ENCODE measurements around the gene ARHGEF19. TPM values are rescaled to one million over a fixed set of nuclear protein-coding genes. Genes with fewer than 3 reads are reported as not detected.

The ARHGEF19 gene
- total and polyA plus RNA-seq, 9 of the 15 experiments (the other 6 are each of a cell fraction or from before 2014, with no cell fraction given), result 0.73 to 21.0 (median 5.2) TPM

DNA sequence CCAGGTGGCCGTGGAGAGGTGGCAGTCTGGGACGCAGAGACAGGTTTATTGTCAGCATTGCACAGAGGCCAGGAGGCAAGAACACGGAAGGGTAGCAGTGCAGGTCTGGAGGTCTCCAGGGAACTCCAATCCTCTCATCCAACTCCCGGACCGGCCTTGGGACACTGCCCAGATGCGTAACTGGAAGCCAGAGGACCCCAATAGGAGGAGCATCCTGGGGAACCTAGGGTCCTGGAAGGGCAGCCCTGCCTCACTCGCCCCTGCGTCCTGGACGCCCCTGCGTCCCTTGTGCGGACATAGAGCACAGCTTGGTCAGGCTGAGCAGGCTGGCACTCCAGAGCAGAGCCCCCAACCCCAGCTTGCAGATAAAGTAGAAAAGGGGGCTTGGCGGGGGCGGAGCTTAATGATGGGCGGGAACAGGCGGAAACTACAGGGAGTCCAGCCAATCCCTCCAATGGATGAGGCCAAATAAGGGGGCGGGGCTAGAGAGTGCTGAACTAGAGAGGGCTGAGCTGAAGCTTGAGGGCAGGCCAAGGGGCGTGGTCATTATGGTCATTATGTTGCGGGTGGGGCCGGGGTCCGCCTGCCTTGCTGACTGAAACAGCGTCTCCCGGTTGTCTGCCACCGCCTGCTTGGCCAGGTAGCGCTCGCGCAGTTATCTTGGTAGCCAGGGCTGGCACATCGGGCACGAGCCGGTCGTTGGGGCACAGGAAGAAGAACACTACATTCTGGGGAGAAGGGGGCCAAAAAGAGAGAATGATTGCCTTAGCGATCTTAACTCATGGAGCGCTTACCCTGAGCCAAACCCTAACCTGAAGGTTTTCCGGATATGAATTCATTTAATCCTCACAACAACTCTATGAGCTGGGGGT, 3.7 kb upstream of the ARHGEF19 start (continued):
- TF ChIP-seq, protein P1, sequence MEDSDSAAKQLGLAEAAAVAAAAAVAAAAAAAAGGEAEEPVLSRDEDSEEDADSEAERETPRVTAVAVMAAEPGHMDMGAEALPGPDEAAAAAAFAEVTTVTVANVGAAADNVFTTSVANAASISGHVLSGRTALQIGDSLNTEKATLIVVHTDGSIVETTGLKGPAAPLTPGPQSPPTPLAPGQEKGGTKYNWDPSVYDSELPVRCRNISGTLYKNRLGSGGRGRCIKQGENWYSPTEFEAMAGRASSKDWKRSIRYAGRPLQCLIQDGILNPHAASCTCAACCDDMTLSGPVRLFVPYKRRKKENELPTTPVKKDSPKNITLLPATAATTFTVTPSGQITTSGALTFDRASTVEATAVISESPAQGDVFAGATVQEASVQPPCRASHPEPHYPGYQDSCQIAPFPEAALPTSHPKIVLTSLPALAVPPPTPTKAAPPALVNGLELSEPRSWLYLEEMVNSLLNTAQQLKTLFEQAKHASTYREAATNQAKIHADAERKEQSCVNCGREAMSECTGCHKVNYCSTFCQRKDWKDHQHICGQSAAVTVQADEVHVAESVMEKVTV (CRISPR knock-in tag; IDR thresholded peaks at IDR 0.05), result no peak
- TF ChIP-seq ZSCAN32 (CRISPR knock-in tag; IDR thresholded peaks at IDR 0.05) (no peak), KLF10 (CRISPR knock-in tag; IDR thresholded peaks at IDR 0.05) (no peak), ZNF780A (CRISPR knock-in tag; IDR thresholded peaks at IDR 0.05) (no peak), HDGF (IDR thresholded peaks at IDR 0.05) (no peak), ZNF232 (CRISPR knock-in tag; IDR thresholded peaks at IDR 0.05) (no peak), ETV1 (tag; conservative IDR thresholded peaks at IDR 0.05; ENCODE audit: low read depth) (no peak), RB1 (IDR thresholded peaks at IDR 0.05; ENCODE audit: low read depth) (peak; percentile 41; the same call in 1 of the 2 replicates), ZNF668 (CRISPR knock-in tag; IDR thresholded peaks at IDR 0.05) (no peak), RBFOX2 (IDR thresholded peaks at IDR 0.05; ENCODE audit: low read depth, low read length) (peak; percentile 50), BCOR (IDR thresholded peaks at IDR 0.05) (0 out of 2 replicates have a peak, but pooled peaks have one; percentile 6), CBX3 (IDR thresholded peaks at IDR 0.05; ENCODE audit: borderline replicate concordance in 1 of 2, low read length in 2 of 2) (no peak), ATF7 (IDR thresholded peaks at IDR 0.05) (peak; percentile 60; the same call in 1 of the 2 replicates), NRF1 (conservative IDR thresholded peaks at IDR 0.05 in 1 of 2, IDR thresholded peaks at IDR 0.05 in 1 of 2) (peak; percentile 52 to 67), KLF6 (CRISPR knock-in tag; IDR thresholded peaks at IDR 0.05; ENCODE audit: borderline replicate concordance) (no peak)
- TF ChIP-seq, protein P2, sequence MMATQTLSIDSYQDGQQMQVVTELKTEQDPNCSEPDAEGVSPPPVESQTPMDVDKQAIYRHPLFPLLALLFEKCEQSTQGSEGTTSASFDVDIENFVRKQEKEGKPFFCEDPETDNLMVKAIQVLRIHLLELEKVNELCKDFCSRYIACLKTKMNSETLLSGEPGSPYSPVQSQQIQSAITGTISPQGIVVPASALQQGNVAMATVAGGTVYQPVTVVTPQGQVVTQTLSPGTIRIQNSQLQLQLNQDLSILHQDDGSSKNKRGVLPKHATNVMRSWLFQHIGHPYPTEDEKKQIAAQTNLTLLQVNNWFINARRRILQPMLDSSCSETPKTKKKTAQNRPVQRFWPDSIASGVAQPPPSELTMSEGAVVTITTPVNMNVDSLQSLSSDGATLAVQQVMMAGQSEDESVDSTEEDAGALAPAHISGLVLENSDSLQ (IDR thresholded peaks at IDR 0.05), result peak; percentile 94
- TF ChIP-seq, protein P3, sequence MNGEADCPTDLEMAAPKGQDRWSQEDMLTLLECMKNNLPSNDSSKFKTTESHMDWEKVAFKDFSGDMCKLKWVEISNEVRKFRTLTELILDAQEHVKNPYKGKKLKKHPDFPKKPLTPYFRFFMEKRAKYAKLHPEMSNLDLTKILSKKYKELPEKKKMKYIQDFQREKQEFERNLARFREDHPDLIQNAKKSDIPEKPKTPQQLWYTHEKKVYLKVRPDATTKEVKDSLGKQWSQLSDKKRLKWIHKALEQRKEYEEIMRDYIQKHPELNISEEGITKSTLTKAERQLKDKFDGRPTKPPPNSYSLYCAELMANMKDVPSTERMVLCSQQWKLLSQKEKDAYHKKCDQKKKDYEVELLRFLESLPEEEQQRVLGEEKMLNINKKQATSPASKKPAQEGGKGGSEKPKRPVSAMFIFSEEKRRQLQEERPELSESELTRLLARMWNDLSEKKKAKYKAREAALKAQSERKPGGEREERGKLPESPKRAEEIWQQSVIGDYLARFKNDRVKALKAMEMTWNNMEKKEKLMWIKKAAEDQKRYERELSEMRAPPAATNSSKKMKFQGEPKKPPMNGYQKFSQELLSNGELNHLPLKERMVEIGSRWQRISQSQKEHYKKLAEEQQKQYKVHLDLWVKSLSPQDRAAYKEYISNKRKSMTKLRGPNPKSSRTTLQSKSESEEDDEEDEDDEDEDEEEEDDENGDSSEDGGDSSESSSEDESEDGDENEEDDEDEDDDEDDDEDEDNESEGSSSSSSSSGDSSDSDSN (IDR thresholded peaks at IDR 0.05; ENCODE audit: borderline replicate concordance in 1 of 2, low read depth in 2 of 2, low read length in 2 of 2), result no peak
- TF ChIP-seq, protein P4, sequence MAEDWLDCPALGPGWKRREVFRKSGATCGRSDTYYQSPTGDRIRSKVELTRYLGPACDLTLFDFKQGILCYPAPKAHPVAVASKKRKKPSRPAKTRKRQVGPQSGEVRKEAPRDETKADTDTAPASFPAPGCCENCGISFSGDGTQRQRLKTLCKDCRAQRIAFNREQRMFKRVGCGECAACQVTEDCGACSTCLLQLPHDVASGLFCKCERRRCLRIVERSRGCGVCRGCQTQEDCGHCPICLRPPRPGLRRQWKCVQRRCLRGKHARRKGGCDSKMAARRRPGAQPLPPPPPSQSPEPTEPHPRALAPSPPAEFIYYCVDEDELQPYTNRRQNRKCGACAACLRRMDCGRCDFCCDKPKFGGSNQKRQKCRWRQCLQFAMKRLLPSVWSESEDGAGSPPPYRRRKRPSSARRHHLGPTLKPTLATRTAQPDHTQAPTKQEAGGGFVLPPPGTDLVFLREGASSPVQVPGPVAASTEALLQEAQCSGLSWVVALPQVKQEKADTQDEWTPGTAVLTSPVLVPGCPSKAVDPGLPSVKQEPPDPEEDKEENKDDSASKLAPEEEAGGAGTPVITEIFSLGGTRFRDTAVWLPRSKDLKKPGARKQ (CRISPR knock-in tag; IDR thresholded peaks at IDR 0.05), result no peak
- TF ChIP-seq, protein P5, sequence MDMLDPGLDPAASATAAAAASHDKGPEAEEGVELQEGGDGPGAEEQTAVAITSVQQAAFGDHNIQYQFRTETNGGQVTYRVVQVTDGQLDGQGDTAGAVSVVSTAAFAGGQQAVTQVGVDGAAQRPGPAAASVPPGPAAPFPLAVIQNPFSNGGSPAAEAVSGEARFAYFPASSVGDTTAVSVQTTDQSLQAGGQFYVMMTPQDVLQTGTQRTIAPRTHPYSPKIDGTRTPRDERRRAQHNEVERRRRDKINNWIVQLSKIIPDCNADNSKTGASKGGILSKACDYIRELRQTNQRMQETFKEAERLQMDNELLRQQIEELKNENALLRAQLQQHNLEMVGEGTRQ (CRISPR knock-in tag; IDR thresholded peaks at IDR 0.05), result no peak

Measured in K562 (cell line).